Mesenchymal stem cell (in vitro differentiated cells and primary cell): ENCODE results near the gene ABHD4.

Experiments used
- DNase-seq: peaks from one replicate; pipeline ENCODE4 v3.0.0-alpha.2; 2013
- H2AFZ ChIP-seq: one replicate; pipeline ENCODE4 v1.6.1; 2013; ENCODE audit warnings: low read depth, mild to moderate bottlenecking, control low read depth, inconsistent platforms, low read length, moderate library complexity
- H2AK5ac ChIP-seq: 2 replicates; pipeline ENCODE4 v1.6.1; 2013; ENCODE audit warnings: low read length, moderate library complexity, mild to moderate bottlenecking, inconsistent platforms; ENCODE audit not compliant: severe bottlenecking
- H2BK120ac ChIP-seq: one replicate; pipeline ENCODE4 v1.6.1; 2013; ENCODE audit warnings: low read depth, mild to moderate bottlenecking, inconsistent platforms, low read length, moderate library complexity
- H2BK12ac ChIP-seq, 2 experiments: one replicate each; pipeline ENCODE4 v1.6.1; 2013; ENCODE audit warnings: inconsistent platforms in 2 of 2, low read length in 2 of 2, mild to moderate bottlenecking in 2 of 2, moderate library complexity in 2 of 2, control low read depth in 1 of 2
- H2BK15ac ChIP-seq: one replicate; pipeline ENCODE4 v1.6.1; 2013; ENCODE audit warnings: mild to moderate bottlenecking, low read depth, inconsistent platforms; ENCODE audit not compliant: poor library complexity, severe bottlenecking
- H2BK5ac ChIP-seq: 2 replicates; pipeline ENCODE4 v1.6.1; 2013; ENCODE audit warnings: low read depth, mild to moderate bottlenecking, low read length, control low read depth, inconsistent platforms; ENCODE audit not compliant: poor library complexity, severe bottlenecking
- H3K14ac ChIP-seq, 2 experiments: one replicate each; pipeline ENCODE4 v1.6.1; 2013; ENCODE audit warnings: inconsistent platforms in 2 of 2, low read length in 2 of 2, control low read depth in 1 of 2, mild to moderate bottlenecking in 1 of 2, moderate library complexity in 1 of 2
- H3K18ac ChIP-seq, 2 experiments: one replicate each; pipeline ENCODE4 v1.6.1; 2013; ENCODE audit warnings: inconsistent platforms in 2 of 2, low read length in 2 of 2, control low read depth in 1 of 2, low read depth in 1 of 2, mild to moderate bottlenecking in 1 of 2
- H3K23ac ChIP-seq, 2 experiments: one replicate each; pipeline ENCODE4 v1.6.1; 2013; ENCODE audit warnings: inconsistent platforms in 2 of 2, low read length in 2 of 2, mild to moderate bottlenecking in 2 of 2, moderate library complexity in 2 of 2, control low read depth in 1 of 2
- H3K27ac ChIP-seq: 2 replicates; pipeline ENCODE4 v1.5.1; 2013; ENCODE audit warnings: mild to moderate bottlenecking, moderate library complexity, low read length, control low read depth, inconsistent platforms; ENCODE audit not compliant: poor library complexity, severe bottlenecking
- H3K27me3 ChIP-seq, 2 experiments: 2 replicates each; pipeline versions ENCODE4 v1.6.1 to v1.7.0; 2013; ENCODE audit warnings: low read length in 2 of 2, mild to moderate bottlenecking in 2 of 2, moderate library complexity in 2 of 2, control low read depth in 1 of 2, inconsistent platforms in 1 of 2; ENCODE audit not compliant: control insufficient read depth in 1 of 2, insufficient read depth in 1 of 2
- H3K36me3 ChIP-seq, 2 experiments: 2 replicates each; pipeline versions ENCODE4 v1.6.1 to v1.7.0; 2013; ENCODE audit warnings: low read length in 2 of 2, control low read depth in 1 of 2, inconsistent platforms in 1 of 2, low read depth in 1 of 2, mild to moderate bottlenecking in 1 of 2; ENCODE audit not compliant: insufficient read depth in 2 of 2, control insufficient read depth in 1 of 2
- H3K4ac ChIP-seq, 2 experiments: one replicate each; pipeline ENCODE4 v1.6.1; 2013; ENCODE audit warnings: inconsistent platforms in 2 of 2, low read length in 2 of 2, mild to moderate bottlenecking in 2 of 2, moderate library complexity in 2 of 2, control low read depth in 1 of 2, low read depth in 1 of 2
- H3K4me1 ChIP-seq: 2 replicates; pipeline ENCODE4 v1.6.1; 2013; ENCODE audit warnings: low read depth, low read length, control low read depth; ENCODE audit not compliant: control insufficient read depth, insufficient read depth
- H3K4me2 ChIP-seq: 2 replicates; pipeline ENCODE4 v1.6.1; 2013; ENCODE audit warnings: low read length, mild to moderate bottlenecking, inconsistent platforms; ENCODE audit not compliant: poor library complexity, severe bottlenecking
- H3K4me3 ChIP-seq, 2 experiments: 2 replicates each; pipeline versions ENCODE4 v1.5.1 to v1.7.0; 2013; ENCODE audit warnings: low read length in 2 of 2, mild to moderate bottlenecking in 2 of 2, control low read depth in 1 of 2, low read depth in 1 of 2; ENCODE audit not compliant: insufficient read depth in 1 of 2
- H3K79me1 ChIP-seq: replicated peaks from 2 replicates; pipeline ENCODE4 v1.6.1; 2013; ENCODE audit warnings: mild to moderate bottlenecking, control low read depth, low read length, inconsistent platforms; ENCODE audit not compliant: poor library complexity, severe bottlenecking
- H3K9ac ChIP-seq: 2 replicates; pipeline ENCODE4 v1.7.0; 2013; ENCODE audit warnings: mild to moderate bottlenecking, low read length, moderate library complexity
- H3K9me3 ChIP-seq: 2 replicates; pipeline ENCODE4 v1.7.0; 2013; ENCODE audit warnings: mild to moderate bottlenecking, low read length; ENCODE audit not compliant: control insufficient read depth
- H4K8ac ChIP-seq: one replicate; pipeline ENCODE4 v1.6.1; 2013; ENCODE audit warnings: inconsistent platforms, mild to moderate bottlenecking, low read length, moderate library complexity
- H4K91ac ChIP-seq: one replicate; pipeline ENCODE4 v1.6.1; 2013; ENCODE audit warnings: mild to moderate bottlenecking, low read length, inconsistent platforms
- WGBS: methylation state at CpG from one replicate; pipeline ENCODE4 v1.1.7; 2013; ENCODE audit warnings: mixed read lengths; 5-methylcytosine and 5-hydroxymethylcytosine counted together

ABHD4 gene

GRCh38 chr14:22651586-22651985, 53.5 kb downstream of the ABHD4 start:
- Histone ChIP-seq H3K18ac (no peak overlapping the region), H3K27me3 (no peaks in the 10 kb centered on the region), H2BK5ac (no peak overlapping the region), H3K4me3 (no peak overlapping the region), H3K9me3 (no peaks in the 10 kb centered on the region), H4K8ac (no peak overlapping the region), H2AFZ (no peak overlapping the region), H2BK15ac (no peak overlapping the region), H2BK12ac (no peak overlapping the region), H3K9ac (no peak overlapping the region), H3K4me2 (no peak overlapping the region), H3K79me1 (no peaks in the 10 kb centered on the region), H3K36me3 (no peaks in the 10 kb centered on the region), H3K14ac (no peak overlapping the region), H3K4ac (no peak overlapping the region), H3K27ac (no peak overlapping the region), H3K23ac (no peak overlapping the region), H2BK120ac (no peak overlapping the region), H4K91ac (no peak overlapping the region), H3K4me1 (peaks cover 8% of the 10 kb centered on the region), H2AK5ac (no peak overlapping the region)
- no peak for DNase-seq
- 90% methylated on average over 2 of the region's 2 CpGs for WGBS

GRCh38 chr14:22653012-22653621, 55.0 kb downstream of the ABHD4 start:
- Histone ChIP-seq H2BK15ac (no peak overlapping the region), H3K9me3 (no peaks in the 10 kb centered on the region), H3K4me2 (no peak overlapping the region), H3K79me1 (no peaks in the 10 kb centered on the region), H3K27me3 (no peaks in the 10 kb centered on the region), H3K14ac (no peak overlapping the region), H3K36me3 (no peaks in the 10 kb centered on the region), H2BK120ac (no peak overlapping the region), H3K4me3 (no peak overlapping the region), H3K4ac (no peak overlapping the region), H3K18ac (no peak overlapping the region), H3K23ac (no peak overlapping the region), H2BK12ac (no peak overlapping the region), H4K91ac (no peak overlapping the region), H3K4me1 (peaks cover 13% of the 10 kb centered on the region), H4K8ac (no peak overlapping the region), H2AFZ (no peak overlapping the region), H2BK5ac (no peak overlapping the region), H3K27ac (no peak overlapping the region), H3K9ac (peak overlapping the region; percentile 48), H2AK5ac (no peak overlapping the region)
- peak; percentile 76 for DNase-seq
- WGBS: 11% methylated on average over 4 of the region's 4 CpGs

- no peak overlapping the region for H3K4me2 ChIP-seq
- no peaks in the 10 kb centered on the region for H3K36me3 ChIP-seq
- no peak overlapping the region for H2BK120ac ChIP-seq
- no peak overlapping the region for H3K4ac ChIP-seq
- peak overlapping the region; percentile 31 for H2AK5ac ChIP-seq
- no peak overlapping the region for H3K23ac ChIP-seq
- no peak overlapping the region for H4K8ac ChIP-seq
- H2BK5ac ChIP-seq: peak overlapping the region; percentile 77
- no peak overlapping the region for H3K14ac ChIP-seq
- H3K18ac ChIP-seq: no peak overlapping the region
- no peak for DNase-seq
- no peak overlapping the region for H2BK12ac ChIP-seq
- no peak overlapping the region for H2BK15ac ChIP-seq
- H4K91ac ChIP-seq: no peak overlapping the region
- no peaks in the 10 kb centered on the region for H3K9me3 ChIP-seq
- no peak overlapping the region for H2AFZ ChIP-seq
- peaks cover 12% of the 10 kb centered on the region for H3K4me1 ChIP-seq
- H3K27me3 ChIP-seq: no peaks in the 10 kb centered on the region
- peak overlapping the region; percentile 98 for H3K27ac ChIP-seq
- no peak overlapping the region for H3K4me3 ChIP-seq
- WGBS: 78% methylated on average over 2 of the region's 2 CpGs
- H3K9ac ChIP-seq: no peak overlapping the region
- no peaks in the 10 kb centered on the region for H3K79me1 ChIP-seq
These were observed 58.1 kb downstream of the ABHD4 start for GRCh38 chr14:22656226-22656625.

- Histone ChIP-seq H2BK12ac (no peak overlapping the region), H2BK15ac (no peak overlapping the region), H3K4me3 (no peak overlapping the region), H2AK5ac (peak overlapping the region; percentile 4), H2AFZ (no peak overlapping the region), H4K8ac (no peak overlapping the region), H3K27me3 (no peaks in the 10 kb centered on the region), H3K9me3 (no peaks in the 10 kb centered on the region), H2BK5ac (peak overlapping the region; percentile 47), H3K23ac (peak overlapping the region in 1 of 2 experiments; percentile 9), H3K9ac (peak overlapping the region; percentile 42), H3K27ac (peak overlapping the region; percentile 98), H3K18ac (peak overlapping the region in 1 of 2 experiments; percentile 8), H3K4me1 (peaks cover 12% of the 10 kb centered on the region), H4K91ac (no peak overlapping the region), H3K79me1 (no peaks in the 10 kb centered on the region), H3K4ac (no peak overlapping the region), H2BK120ac (no peak overlapping the region), H3K14ac (no peak overlapping the region), H3K36me3 (no peaks in the 10 kb centered on the region), H3K4me2 (peak overlapping the region; percentile 18)
- 69% methylated on average over 6 of the region's 8 CpGs for WGBS
- DNase-seq: peak; percentile 21
These were observed 59.0 kb downstream of the ABHD4 start for GRCh38 chr14:22656945-22657731.
